ENCODE results near the gene SYCE1.

DNA sequence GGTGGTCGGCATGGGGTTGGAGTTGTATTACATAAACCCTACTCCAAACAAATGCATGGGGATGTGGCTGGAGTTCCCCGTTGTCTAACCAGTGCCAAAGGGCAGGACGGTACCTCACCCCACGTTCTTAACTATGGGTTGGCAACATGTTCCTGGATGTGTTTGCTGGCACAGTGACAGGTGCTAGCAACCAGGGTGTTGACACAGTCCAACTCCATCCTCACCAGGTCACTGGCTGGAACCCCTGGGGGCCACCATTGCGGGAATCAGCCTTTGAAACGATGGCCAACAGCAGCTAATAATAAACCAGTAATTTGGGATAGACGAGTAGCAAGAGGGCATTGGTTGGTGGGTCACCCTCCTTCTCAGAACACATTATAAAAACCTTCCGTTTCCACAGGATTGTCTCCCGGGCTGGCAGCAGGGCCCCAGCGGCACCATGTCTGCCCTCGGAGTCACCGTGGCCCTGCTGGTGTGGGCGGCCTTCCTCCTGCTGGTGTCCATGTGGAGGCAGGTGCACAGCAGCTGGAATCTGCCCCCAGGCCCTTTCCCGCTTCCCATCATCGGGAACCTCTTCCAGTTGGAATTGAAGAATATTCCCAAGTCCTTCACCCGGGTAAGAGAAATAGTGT, 38.3 kb downstream of the SYCE1 start, which contains the start of gene CYP2E1:
- no peak for TF ChIP-seq CTCF (IDR thresholded peaks at IDR 0.05; ENCODE audit: borderline replicate concordance, extremely low read depth, low read length, poor library complexity, severe bottlenecking)
- no peak for TF ChIP-seq EZH2 (IDR thresholded peaks at IDR 0.05; ENCODE audit: borderline replicate concordance, low read depth, low read length, severe bottlenecking)

Measured in DND-41 (cell line).